ENCODE results near the gene LIME1.

LIME1 gene

DNA sequence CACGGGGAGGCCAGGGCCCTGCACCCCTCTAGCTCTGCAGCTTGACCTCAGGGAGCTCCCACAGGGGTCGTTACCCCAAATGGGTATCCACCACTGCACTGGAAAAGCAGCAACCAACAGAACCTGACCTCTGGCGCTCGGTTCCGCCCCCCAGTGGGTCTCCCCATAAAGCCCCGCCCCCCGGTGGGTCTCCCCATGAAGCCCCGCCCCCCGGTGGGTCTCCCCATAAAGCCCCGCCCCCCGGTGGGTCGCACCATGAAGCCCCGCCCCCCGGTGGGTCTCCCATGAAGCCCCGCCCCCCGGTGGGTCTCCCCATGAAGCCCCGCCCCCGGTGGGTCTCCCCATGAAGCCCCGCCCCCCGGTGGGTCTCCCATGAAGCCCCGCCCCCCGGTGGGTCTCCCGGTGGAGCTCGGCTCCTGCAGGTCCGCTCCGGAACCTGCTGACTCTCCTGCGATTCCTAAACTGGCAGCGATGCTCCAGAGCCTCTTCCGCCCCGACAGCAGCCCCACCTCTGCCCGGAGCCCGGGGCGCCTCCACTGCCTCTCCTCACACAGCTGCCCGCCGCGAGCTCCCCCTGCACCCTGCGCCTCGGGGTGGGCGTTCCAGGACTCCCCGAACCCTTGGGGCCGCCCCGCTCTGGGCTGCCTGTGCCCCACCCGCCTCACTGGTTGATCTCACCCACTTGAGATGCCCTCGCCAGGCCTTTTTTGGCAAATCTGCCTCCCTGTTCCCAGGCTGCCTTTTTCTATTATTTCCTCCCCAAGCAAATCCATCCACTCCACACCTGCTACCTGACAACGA is 15.2 kb downstream of the LIME1 start:
- DNase-seq = no peak

DNA sequence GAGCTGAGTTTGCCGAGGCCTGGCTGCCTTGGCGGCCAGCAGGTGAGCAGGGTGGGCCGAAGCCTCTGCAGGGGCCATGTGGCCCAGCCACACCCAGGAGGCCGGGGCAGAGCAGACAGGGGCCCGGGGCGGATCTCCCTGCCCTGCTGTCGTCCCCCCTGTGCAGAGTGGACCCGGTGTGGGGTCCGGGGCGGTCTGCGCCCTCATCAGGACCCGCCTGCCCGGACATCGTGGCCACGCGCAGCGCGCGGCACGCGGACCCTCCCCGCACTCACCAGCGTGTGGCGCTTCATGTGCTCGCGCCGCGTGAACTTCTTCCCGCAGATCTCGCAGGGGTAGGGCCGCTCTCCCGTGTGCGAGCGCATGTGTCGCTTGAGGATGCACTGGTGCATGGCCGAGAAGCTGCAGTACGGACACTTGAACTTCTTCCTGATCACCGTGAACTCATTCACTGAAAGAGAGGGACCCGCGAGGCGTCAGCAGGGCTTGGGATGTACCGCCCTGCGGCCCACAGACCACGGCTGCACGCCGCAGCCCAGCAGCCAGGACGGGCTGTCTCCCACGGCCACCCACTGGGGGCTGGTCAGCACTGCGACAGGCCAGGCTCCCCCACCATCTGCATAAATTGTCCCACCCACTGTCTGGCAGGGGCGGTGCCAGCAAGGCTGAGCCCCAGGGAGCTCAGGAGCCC is 16.1 kb downstream of the LIME1 start:
- DNase-seq = no peak

DNA sequence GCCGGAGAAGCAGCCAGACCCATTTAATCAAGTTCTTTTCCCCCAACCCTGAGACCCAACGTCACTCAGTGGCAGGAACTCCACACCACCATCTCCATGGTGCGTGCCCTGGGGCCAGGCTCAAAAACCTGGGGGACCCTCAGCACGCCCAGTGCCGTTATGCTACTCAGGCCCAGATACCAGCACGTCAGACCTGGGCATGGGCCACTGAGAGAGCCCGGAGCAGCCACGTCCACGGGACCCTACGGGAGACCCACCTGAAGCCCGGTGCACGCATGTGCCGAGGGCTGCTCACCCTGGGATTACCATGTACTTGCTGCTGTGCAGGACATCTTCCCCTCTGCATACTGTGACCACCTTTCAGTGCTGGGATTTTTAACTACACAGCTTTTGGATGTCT is 16.9 kb downstream of the LIME1 start:
- DNase-seq = no peak

DNA sequence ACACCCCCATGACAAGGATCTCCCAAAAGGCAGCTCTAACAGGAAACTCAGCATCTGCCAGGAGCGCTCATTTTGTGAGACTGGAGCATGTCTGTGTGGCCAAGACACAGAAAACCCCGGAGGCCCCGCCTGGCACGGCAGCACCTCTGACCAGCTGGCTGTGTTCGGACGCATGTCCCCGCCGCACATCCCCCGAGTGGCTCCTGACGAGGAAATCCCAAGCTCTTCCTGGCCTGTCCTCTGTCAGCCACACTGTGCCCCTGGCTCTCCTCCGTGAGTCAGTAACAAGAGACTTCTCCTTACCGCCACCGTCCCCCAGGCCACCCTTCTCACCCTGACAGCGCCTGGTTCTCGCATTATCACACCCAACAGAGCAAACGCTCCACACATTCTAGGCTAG is 17.5 kb downstream of the LIME1 start:
- no peak for DNase-seq

DNA sequence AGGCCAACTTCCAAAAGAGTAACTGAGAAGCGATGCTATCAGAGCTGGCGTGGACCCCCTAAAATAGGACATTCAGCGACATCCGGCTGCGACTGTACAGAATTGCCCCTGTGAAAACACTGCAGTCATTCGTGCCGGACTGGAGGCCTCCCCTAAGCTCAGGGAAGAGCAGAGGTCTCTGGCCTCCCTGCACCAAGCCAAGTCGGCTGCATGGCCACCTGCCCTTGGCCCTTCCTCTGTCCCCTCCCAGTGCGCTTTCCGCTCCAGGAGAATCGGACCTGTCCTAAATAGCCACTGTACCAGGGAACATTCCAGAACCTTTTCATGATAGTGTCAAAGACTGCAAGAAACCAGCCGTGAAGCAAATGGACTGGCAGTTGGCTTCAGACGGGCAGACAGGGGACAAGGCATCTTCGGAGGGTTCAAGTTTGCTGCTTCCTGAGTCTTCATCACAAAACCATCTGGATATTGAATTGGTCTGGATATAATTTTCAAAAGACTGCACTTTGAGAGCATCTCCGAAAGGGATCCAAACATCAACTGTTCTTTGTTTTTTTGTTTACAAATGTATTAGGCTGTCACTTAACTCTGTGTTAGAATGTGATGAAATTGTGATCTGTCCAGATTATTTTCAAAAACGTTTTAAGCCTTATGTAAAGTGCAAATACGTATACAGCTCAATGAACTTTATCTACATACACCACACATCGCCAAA is 19.6 kb downstream of the LIME1 start:
- DNase-seq = no peak

DNA sequence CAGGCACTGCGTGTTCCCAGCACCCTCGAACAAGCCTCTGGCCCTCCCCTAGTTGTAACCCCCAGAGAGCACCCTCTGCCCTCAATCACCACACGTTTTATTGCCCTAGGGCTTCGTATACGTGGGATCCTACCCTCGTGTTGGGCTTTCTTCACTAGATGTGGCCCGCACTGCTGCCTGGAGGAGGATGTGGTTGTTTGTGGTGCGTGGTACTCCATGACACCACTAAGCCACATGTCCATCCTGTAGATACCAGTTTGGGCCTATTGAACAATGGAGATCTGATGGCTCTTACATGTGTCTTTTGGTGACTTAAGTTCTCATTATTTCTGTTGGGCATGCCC is 20.2 kb downstream of the LIME1 start:
- no peak for DNase-seq

DNA sequence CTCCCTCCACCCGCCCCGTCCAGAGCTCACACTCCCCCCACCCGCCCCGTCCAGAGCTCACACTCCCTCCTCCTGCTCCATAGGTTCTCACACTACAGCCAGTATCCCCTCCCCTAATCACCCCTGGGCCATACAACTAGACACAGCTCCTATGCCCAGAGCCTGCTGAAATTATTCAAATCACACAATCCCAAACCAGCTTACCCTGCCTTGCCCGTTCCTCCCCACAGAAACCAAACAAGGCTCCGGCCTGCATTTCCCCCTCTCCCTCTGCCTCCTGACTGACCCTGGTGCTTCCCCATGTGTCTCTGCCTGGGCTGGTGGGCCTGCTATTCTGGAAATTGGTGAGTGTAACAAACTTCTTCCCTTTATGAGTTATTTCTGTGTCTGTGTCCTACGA is 21.7 kb downstream of the LIME1 start:
- no peak for DNase-seq

DNA sequence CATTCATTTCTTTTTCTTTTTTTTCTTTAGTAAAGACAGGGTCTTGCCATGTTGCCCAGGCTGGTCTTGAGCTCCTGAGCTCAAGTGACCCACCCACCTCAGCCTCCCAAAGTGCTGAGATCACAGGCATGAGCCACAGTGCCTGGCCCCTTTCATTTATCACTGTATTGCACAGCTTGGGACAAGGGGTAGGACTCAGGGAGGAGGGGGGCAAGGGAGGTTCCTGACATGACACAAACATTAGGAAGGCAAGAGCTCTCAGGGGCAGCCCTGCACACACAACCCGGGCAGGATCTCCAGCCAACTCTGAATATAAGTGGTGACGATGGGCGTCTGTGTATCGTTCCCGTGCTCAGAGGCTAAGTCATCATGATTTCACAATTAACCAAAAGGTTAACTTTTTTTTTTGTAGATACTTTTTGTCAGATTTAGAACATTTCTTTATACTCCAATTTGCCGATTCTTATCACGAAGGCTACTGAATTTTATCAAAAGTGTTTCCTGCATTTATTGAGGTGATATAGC is 23.0 kb downstream of the LIME1 start:
- no peak for DNase-seq

DNA sequence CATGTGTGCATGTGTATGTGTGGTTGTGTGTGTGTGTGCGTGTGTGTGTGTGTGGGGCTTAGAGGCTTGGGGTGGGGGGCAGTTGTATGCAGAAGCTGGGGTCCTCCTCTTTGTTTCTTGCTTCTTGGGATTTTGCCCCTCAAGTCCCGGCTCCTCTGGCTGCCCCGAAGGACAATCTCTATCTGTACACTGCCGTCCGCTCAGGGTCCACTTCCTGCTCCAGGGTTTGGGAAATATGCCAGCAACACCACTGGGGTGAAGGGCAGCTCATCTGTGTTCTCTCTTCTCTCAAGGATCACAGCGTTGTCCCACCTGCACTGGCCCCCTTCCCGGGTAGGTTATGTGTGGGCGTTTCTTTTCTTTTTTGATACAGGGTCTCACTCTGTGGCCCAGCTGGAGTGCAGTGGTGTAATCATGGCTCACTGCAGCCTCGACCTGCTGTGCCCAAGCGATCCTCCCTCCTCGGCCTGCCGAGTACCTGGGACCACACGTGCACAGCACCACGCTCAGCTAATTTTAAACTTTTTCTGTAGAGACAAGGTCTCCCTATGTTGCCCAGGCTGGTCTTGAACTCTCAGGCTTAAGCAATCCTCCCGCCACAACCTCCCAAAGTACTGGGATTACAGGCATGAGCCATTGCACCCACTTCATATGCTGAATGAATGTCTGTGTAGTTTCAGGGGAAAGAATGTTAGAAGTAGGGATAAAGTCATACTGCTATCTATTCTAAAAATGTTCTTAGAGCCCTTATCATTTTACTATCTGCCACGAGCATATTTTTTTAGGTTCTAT is 28.8 kb downstream of the LIME1 start:
- DNase-seq = no peak

DNA sequence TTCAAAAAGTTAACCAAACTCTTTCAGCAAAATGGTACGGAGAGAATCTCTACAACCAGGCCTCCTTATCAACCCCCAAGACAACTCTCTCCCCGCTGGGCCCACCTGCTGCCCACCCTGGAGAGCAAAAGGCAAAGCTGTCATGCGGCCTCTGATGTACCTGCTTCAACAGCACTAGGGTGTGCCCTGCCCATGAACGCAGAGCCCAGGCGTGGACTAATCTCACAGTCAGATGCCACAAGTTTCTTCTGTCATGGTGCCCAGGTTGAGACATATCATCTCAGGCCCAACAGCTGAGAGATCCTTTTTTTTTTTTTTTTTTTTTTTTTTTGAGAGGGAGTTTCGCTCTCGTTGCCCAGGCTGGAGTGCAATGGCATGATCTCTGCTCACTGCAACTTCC is 29.4 kb downstream of the LIME1 start:
- no peak for DNase-seq

DNA sequence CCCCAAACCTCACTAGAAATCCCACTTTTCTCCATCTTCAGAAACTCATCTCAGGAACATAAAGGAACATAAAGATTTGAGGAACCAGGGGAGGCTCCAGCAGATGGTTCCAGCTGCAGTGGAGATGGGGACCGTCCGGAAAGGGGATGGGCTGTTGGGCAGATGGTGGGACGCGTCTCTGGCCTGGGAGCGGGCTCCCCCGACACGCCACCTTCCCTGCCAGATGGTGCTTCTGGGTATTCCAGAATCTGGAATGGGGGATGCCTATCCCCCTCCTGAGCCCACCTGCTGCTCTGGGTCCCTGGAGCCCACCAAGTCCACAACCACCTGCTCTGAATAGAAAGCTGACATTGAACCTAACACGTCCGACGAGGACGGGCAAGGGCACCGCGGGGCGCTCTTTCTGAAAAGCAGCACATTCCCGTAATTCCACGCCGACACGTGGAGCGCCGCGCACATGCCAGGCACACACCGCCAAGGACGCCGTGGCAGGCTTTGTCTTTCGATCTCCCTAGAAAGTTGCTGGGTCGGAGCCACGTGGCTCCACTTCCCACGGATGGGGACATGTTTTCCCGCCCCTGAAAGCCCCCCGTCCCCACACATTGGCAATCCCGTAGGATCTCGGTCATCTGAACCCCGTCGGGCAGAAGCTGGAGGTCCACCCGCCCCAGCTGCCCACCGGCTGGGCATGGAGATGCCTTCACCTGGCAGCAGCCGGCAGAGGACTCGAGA is 30.4 kb downstream of the LIME1 start:
- no peak for DNase-seq

DNA sequence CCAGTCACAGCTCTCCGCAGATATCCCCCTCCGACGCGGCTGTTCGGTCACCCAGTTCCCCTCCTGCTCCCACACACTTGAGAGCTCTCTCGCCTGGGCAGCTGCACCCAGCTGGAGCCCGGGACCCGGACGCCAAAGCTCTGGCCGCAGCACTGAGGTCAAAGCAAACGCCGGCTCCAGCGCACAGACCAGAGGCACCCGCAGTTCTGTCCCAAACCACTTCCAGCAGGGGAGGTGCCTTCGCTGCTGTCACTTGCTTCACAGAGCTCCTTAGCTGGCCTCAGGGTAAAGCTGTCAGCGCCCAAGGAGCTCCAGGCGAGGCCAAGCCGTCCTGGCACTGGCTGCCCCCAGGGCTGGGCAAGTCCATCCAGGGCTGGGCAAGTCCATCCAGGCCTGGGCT is 31.0 kb downstream of the LIME1 start:
- no peak for DNase-seq

DNA sequence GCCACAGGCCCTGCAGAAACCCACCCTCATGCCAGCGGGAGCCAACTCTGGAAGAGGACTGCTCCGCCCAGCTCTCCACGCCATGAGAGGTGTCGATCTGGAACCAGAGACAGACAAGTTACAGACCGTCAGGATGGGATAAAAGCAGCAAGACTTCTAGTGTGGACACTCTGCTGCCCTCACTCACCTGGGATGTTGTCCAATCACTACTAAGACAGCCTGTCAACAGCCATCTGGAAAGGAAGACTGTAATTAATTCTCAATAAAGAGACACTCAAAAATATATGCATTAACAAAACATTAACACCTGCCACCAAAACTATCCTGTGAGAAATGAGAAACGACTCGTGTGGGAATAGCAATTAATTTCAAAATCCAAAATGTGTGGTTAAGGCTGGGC is 31.4 kb downstream of the LIME1 start:
- DNase-seq = no peak

DNA sequence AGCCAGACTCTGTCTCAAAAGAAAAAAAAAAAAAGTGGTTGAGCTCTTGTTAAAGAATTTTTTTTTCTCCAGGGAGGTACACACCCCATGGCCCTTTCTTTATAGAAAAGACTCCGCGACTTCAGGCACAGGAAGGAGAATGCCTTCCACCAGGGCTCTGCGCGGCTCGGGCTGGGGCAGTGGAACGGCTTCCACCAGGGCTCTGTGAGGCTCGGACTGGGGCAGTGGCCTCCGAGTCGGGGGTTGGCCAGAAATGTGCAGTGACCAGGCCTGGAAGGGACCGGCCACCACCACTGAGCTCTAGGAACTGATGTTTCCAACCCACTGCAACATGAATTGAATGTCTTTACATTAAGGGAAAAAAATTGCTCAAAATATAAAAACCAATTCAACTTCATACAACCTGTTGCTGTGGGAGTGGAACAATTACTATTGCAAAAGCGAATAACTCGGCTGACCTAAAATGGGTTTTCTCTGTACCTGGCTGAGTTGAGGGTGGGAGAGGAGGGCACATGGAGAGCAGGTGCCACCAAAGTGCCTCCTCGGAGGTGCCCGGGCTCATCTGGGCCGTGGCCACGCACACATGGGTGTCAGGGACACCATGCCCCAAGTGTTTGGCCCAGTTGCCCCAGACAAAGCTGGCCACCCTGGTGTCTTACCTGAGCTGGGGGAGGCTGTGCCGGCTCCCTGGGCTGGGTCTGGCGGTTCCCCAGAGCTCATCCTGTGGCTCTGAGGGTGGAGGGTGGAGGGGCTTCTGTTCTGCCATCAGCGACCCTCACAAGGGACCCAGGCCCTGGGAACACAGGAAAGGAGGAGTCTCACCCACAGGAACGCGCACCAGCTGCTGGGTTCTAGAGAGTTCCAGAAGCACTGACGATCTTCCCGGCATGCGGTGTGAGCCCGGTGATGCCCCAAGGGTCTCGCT is 32.4 kb downstream of the LIME1 start:
- DNase-seq = no peak

DNA sequence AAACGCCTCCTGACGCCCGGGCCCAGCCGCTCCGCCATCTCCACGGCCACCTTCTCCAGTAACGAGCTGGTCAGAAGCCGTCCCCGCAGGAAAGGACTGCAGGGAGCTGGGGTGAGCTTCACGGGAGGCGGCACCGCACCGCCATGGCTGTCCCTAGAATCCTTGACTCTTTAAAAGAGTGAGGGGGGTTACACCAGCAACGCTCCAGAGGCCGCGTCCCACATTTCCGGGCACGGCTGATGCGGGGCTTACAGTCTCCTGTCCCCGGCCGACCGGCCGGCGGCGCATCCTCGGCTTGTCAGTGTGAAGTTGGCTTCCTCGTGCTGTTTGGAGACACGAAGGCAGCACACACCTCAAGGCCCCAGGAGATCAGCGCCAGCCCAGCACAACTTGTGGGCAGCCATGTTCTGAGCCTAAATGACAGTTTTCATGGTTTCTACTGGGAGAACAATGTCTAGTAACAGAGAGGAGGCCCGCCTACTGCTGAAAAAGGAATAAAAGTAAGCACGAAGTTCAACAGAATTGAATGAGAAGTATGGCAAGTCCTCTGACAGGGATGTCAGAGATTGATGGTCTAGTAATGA is 33.5 kb downstream of the LIME1 start:
- DNase-seq = no peak

DNA sequence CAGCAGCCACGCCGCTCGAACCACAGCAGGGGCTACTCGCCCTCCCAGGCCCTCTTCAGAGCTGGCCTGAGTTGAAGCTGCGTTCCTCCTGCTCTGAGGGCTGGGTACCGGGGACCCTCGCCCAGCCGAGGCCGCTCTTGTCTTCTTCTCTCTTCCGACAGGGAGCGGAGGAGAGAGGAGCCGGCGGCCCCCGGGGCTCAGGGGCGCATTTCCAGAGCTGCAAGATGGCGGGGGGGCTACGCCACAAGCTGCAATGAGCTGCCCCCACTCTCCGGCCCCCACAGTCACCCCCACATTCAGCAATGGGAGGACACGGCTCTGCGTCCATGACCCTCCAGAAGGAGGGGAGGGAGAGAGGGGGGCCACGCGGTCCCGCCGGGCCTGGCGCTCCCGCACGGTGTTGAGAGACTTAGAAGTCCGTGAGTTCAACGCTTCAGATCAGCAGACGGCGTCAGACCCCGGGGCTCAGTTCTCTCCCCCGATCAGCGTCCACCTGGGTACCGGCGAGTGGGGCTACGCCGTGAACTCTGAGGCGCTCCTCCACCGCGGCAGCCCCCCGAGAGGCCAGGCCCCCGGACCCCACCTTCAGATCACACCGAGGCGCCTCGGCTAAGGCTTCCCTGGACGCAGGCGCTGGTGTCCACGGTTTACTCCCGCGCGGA is 34.7 kb downstream of the LIME1 start:
- no peak for DNase-seq

DNA sequence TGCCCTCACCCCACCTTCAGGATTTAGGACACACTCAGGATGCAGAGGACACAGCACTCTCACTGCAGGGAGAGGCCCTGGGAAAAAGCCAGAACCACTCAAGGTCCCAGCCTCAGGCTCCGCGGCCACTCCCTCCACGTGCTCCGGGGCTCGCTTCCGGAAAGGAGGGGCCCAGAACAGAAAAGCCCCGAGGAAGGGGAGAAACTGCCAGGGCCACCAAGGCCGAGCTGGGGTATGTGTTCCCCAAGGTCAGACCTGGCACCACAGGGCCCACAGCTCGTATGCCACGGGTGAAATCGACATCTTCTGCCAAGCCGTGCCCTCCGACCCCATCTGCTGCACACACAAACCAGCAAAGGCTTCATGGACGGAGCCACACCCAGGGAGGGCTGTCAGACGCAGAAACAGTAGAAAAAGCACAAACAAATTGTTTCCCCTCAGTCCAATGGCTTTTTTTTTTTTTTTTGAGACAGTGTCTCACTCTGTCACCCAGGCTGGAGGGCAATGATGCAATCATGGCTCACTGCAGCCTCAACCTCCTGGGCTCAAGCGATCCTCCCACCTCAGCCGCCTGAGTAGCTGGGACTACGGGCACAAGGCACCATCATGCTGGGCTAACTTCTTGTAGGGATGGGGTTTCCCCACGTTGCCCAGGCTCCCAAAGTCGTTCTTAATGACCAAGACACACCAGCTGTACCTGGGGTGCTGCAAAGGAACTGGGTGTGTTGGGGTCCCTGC is 36.5 kb downstream of the LIME1 start:
- DNase-seq = no peak

DNA sequence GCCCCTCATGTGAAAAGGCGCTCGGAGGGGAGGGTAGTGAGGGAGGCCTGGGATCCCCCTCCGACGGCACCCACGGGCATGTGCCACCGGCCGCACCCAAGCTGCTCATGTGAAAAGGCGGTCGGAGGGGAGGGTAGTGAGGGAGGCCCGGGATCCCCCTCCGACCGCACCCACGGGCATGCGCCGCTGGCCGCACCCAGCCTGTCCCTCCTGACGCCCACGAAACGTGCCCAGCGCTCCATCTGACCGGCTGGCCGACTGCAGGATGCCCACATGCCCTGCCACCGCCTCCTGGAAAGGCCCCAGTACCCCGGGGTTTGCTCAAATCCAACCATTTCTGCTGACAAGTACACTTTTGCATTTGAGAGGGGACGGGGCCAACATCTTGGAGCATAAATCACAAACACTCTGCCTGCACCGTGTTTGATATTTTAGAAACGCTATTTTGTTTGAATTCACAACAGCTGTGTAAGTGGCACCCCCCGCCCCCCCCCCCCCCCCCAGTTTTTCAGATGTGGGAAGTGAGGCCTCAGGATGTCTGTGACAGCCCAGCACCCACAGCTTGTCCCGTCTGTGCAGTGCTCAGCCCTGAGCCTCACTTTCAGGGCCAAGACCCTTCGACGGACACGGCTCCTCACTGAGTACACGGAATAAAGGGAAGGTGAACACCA is 37.2 kb downstream of the LIME1 start:
- no peak for DNase-seq

DNA sequence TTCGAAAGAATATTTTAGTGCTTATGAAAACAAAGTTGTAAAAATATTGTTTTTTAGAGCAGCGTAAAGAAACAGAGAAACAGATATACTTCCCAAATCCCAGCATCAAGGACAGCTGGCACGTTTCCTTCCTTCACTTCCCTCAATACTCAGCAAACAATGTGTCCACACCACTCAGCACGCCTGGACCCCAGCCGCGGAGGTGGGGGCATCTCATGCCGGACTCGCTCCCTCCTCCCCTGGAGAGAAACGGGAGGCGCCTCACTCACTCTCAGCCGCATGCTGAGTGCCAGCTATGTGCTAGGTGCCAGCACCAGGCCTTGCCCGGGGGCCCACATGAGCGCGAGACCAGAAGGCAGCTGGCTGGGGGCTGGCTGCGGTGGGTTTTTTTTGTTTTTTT is 37.8 kb downstream of the LIME1 start:
- no peak for DNase-seq

All from activated CD4-positive, alpha-beta T cell treated with anti-CD3 and anti-CD28 coated beads for 4 hours (primary cell).